Measurements from ENCODE around the gene TSHB.

DNA sequence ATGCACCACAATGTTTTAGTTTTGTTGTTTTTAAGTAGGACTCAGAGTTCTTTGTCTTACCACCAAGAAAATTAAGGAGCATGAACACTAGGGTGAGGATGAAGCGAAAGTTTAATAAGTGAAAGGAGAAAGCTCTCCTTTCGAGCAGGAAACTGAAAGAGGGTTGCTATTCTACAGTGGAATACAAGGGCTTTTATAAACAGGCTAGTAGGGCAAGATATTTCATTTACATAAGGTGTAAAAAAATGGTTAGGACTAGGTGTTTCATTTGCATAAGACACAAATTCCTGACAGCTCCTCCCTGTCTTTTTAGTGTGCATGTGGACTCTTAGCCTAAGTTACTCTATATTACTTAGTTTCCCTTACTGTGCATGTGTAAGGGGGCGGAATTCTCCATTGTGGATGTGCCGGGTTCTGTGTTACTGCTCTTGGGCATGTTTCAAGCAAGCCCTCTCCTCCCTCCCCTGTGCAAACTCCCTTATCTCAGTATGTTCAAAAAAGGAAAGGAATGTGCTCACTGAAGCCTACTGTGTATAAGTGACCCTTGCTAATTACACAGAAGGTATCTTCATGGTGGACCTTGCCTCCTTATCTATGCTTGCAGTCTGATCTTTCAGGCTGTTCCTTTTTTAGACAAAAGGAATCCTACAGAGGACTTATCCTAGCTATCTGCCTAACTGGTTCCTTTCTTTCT lies 7.3 kb downstream of the TSHB start:
- TF ChIP-seq EZH2phosphoT487 (IDR thresholded peaks at IDR 0.05; ENCODE audit: borderline replicate concordance, low read length), result no peak
- TF ChIP-seq, protein P1, sequence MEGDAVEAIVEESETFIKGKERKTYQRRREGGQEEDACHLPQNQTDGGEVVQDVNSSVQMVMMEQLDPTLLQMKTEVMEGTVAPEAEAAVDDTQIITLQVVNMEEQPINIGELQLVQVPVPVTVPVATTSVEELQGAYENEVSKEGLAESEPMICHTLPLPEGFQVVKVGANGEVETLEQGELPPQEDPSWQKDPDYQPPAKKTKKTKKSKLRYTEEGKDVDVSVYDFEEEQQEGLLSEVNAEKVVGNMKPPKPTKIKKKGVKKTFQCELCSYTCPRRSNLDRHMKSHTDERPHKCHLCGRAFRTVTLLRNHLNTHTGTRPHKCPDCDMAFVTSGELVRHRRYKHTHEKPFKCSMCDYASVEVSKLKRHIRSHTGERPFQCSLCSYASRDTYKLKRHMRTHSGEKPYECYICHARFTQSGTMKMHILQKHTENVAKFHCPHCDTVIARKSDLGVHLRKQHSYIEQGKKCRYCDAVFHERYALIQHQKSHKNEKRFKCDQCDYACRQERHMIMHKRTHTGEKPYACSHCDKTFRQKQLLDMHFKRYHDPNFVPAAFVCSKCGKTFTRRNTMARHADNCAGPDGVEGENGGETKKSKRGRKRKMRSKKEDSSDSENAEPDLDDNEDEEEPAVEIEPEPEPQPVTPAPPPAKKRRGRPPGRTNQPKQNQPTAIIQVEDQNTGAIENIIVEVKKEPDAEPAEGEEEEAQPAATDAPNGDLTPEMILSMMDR (IDR thresholded peaks at IDR 0.05; ENCODE audit: low read depth, low read length, poor library complexity, severe bottlenecking), result no peak

Data from DOHH2 (cell line).